Fibroblast of skin of left quadriceps (primary cell): ENCODE results near the gene CNP.
A peak's percentile ranks its signal among the peaks of the same experiment; 100 is the strongest.
"Not testable (repeated sequence)": the region's sequence is repeated elsewhere in the genome, so short reads cannot be mapped to it uniquely, and the experiment has no call there.

Experiments
- DNase-seq, 2 experiments: peaks; one replicate each; pipeline ENCODE4 v3.0.0-alpha.2; 2013; ENCODE audit warnings: low read depth in 2 of 2

The CNP gene

GRCh38 chr17:41966463-41967140 lies at the start of gene CNP:
Gene CNP (plus strand): TSS chr17:41966795. CDS start chr17:41966885, 90 bp downstream.
- peak; percentile 72 to 77 for DNase-seq

GRCh38 chr17:41917192-41917591 lies 49.4 kb upstream of the CNP start:
- peak in 1 of 2 experiments; percentile 28 for DNase-seq

GRCh38 chr17:41917679-41918313 lies 48.8 kb upstream of the CNP start:
- DNase-seq, result no peak

GRCh38 chr17:41918314-41919164 lies 48.1 kb upstream of the CNP start, which contains the start of gene ACLY:
Gene ACLY (minus strand): TSS chr17:41918951. CDS start chr17:41913873, 5,078 bp downstream.
- DNase-seq, result peak; percentile 94 to 95

- DNase-seq, result no peak
Observed at GRCh38 chr17:41919165-41919817, 47.3 kb upstream of the CNP start.

GRCh38 chr17:41919840-41920579 lies 46.6 kb upstream of the CNP start:
- no peak for DNase-seq

- no peak for DNase-seq
Observed at GRCh38 chr17:41920580-41920955, 46.0 kb upstream of the CNP start.

- no peak for DNase-seq
Observed at GRCh38 chr17:41925991-41926590, 40.5 kb upstream of the CNP start.

- DNase-seq, result no peak
Observed at GRCh38 chr17:41928693-41929251, 37.8 kb upstream of the CNP start.

GRCh38 chr17:41930009-41930832 lies 36.4 kb upstream of the CNP start, which contains the start of gene ODAD4:
Gene ODAD4 (plus strand): TSS chr17:41930617. CDS start chr17:41930724, 107 bp downstream.
- DNase-seq, result peak; percentile 96

GRCh38 chr17:41930833-41931156 lies 35.8 kb upstream of the CNP start:
- DNase-seq, result not testable (repeated sequence)

GRCh38 chr17:41931715-41932114 lies 34.9 kb upstream of the CNP start:
- DNase-seq, result not testable (repeated sequence)

GRCh38 chr17:41932816-41933389 lies 33.7 kb upstream of the CNP start:
- no peak for DNase-seq

GRCh38 chr17:41935641-41936040 lies 31.0 kb upstream of the CNP start:
- DNase-seq, result no peak

- no peak for DNase-seq
Observed at GRCh38 chr17:41937970-41938954, 28.3 kb upstream of the CNP start.

- no peak for DNase-seq
Observed at GRCh38 chr17:41939044-41939692, 27.4 kb upstream of the CNP start.

- no peak for DNase-seq
Observed at GRCh38 chr17:41939693-41940090, 26.9 kb upstream of the CNP start.
